ENCODE measurements around the gene TAS2R40.

- TF ChIP-seq CTCF (IDR thresholded peaks at IDR 0.05) (no peak), POLR2A (IDR thresholded peaks at IDR 0.05) (no peak)
These were observed 5.7 kb upstream of the TAS2R40 start for GRCh38 chr7:143216151-143216550.

Data from tibial nerve (tissue), 3 donors.